ENCODE measurements around the gene OSTN. TPM values are rescaled to one million over a fixed set of nuclear protein-coding genes. Genes with fewer than 3 reads are reported as not detected.

OSTN gene
- total and polyA plus RNA-seq, 11 donors = 0.27 to 3.7 (median 0.51) TPM; not detected in 7

- Histone ChIP-seq H3K4me3 (no peak overlapping the region), H3K36me3 (no peaks in the 10 kb centered on the region), H3K27ac (no peak overlapping the region), H3K27me3 (no peaks in the 10 kb centered on the region), H3K4me1 (peaks cover 0 to 4% (median 0%) of the 10 kb centered on the region in 12 donors), H3K9me3 (no peaks in the 10 kb centered on the region)
- ATAC-seq = no peak
- 83 to 87% (median 85%) methylated on average over 6 of the region's 6 CpGs for WGBS, 4 donors
- TF ChIP-seq POLR2A (IDR thresholded peaks at IDR 0.05) (no peak), CTCF (IDR thresholded peaks at IDR 0.05) (no peak)
- intact Hi-C loops (cut with DNase I) = loop anchor here in 2 of 10 donors (10.0 kb wide), 2 partner anchors 72 to 142 kb away; partner anchors contain the start of gene CCDC50 (in 1 of the 2)
- no peak for DNase-seq
These were observed 54.2 kb downstream of the OSTN start for GRCh38 chr3:191253089-191253799.

- Histone ChIP-seq H3K9me3 (no peaks in the 10 kb centered on the region), H3K27me3 (no peaks in the 10 kb centered on the region), H3K4me3 (no peak overlapping the region), H3K4me1 (peaks cover 0 to 8% (median 0%) of the 10 kb centered on the region in 12 donors), H3K27ac (no peak overlapping the region), H3K36me3 (no peaks in the 10 kb centered on the region)
- intact Hi-C loops (cut with DNase I) = loop anchor here in 2 of 10 donors (10.0 kb wide), 2 partner anchors 71 to 141 kb away; partner anchors contain the start of gene CCDC50 (in 1 of the 2)
- ATAC-seq = no peak
- 79 to 87% (median 85%) methylated on average over 3 of the region's 3 CpGs for WGBS, 4 donors
- no peak for DNase-seq
- TF ChIP-seq POLR2A (IDR thresholded peaks at IDR 0.05) = no peak
- no peak for TF ChIP-seq CTCF (IDR thresholded peaks at IDR 0.05)
These were observed 55.2 kb downstream of the OSTN start for GRCh38 chr3:191254098-191254873.

- intact Hi-C loops (cut with DNase I) = loop anchor here in 3 of 10 donors (5.0 to 10.0 kb wide), 3 partner anchors 70 to 140 kb away; partner anchors contain the start of gene CCDC50 (in 2 of the 3)
- 85 to 93% (median 88%) methylated on average over 5 of the region's 5 CpGs for WGBS, 4 donors
- Histone ChIP-seq H3K4me3 (no peak overlapping the region), H3K27ac (no peak overlapping the region), H3K4me1 (peaks cover 0 to 8% (median 0%) of the 10 kb centered on the region in 12 donors), H3K36me3 (no peaks in the 10 kb centered on the region), H3K27me3 (no peaks in the 10 kb centered on the region), H3K9me3 (no peaks in the 10 kb centered on the region)
- DNase-seq (no peak), ATAC-seq (no peak)
- TF ChIP-seq POLR2A (IDR thresholded peaks at IDR 0.05) (no peak), CTCF (IDR thresholded peaks at IDR 0.05) (no peak)
These were observed 56.1 kb downstream of the OSTN start for GRCh38 chr3:191255156-191255555.

- Histone ChIP-seq H3K36me3 (no peaks in the 10 kb centered on the region), H3K9me3 (no peaks in the 10 kb centered on the region), H3K27me3 (no peaks in the 10 kb centered on the region), H3K4me1 (peaks cover 0 to 8% (median 0%) of the 10 kb centered on the region in 12 donors), H3K4me3 (no peak overlapping the region), H3K27ac (no peak overlapping the region)
- DNase-seq = no peak
- no peak for TF ChIP-seq POLR2A (IDR thresholded peaks at IDR 0.05)
- intact Hi-C loops (cut with DNase I) = loop anchor here in 3 of 10 donors (5.0 to 10.0 kb wide), 3 partner anchors 68 to 138 kb away; partner anchors contain the start of gene CCDC50 (in 2 of the 3)
- no peak for ATAC-seq
These were observed 57.4 kb downstream of the OSTN start for GRCh38 chr3:191256405-191256804.
